Left ventricle myocardium superior (tissue), 1 donor: ENCODE data around the gene CD226. TPM values are rescaled to one million over a fixed set of nuclear protein-coding genes. Genes with fewer than 3 reads are reported as not detected.
"Not testable (repeated sequence)": the region's sequence is repeated elsewhere in the genome, so short reads cannot be mapped to it uniquely, and the experiment has no call there.

Experiments
- ATAC-seq: fragments of 200-7000 bp; cut with Tn5 transposase; one replicate; pipeline ENCODE4 v1.9.1; 2020; ENCODE audit warnings: mild to moderate bottlenecking, moderate library complexity
- DNase-seq: peaks from one replicate; pipeline ENCODE4 v3.0.0-alpha.2; 2020
- intact Hi-C: fragments of 100-400 bp; cut with micrococcal nuclease; formaldehyde crosslinking; loops from one replicate; pipeline ENCODE4 v1.11.0; 2022
- total RNA-seq: library from RNA; stranded (reverse); fragmentation: NEBNext Ultra II Directional; extraction: Animal tissue kit (Norgen Biotek cat#: 25700); gene quantifications from one replicate; pipeline ENCODE4 v1.2.1, GENCODE V29; 2021
- donor health status: DM: no; HTN: yes; CAD: no; lungs with severe emphysema.

CD226 gene
- total RNA-seq, 1 donor from 2014 or later: 0.92 TPM

DNA sequence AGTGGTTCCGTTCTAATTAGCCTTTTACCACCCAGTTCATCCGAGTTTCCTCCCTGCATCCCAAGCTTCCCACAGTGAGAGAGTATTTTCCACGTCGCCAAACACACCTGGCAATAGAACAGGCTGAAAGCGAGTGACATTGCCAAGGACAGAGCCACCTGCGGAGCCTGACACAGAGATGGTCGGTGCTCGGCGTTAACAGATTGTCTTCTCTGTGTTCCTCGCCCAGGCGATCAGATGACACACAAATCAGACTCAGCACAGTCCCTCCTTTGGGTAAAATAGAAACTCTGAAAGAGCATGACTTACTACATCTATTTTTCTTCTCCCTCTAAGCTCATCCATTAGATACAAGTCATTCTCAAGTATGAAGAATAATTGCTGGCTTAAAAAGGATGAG lies 107.7 kb downstream of the CD226 start:
- DNase-seq: no peak
- ATAC-seq: no peak
- intact Hi-C loops: no loop called here

DNA sequence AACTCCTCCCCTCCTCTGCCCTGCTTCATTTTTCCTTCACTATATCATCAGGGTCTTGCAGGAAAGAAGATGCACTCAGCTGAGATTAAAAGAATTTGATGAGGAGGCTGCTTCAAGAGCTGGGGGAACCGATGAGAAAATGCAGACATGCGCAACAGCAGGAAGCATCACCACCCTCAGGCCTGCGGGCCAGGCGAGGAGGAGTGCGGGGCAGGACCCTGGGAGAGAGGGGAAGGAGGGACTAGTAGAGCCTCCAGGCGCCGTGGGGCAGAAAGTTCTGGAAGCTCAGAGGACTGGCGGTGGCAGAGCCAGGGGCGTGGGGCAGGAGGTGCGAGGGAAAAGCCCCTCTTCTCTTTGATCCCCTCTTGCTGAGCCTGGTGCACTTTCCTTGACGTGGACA lies 108.2 kb downstream of the CD226 start:
- no peak for ATAC-seq

DNA sequence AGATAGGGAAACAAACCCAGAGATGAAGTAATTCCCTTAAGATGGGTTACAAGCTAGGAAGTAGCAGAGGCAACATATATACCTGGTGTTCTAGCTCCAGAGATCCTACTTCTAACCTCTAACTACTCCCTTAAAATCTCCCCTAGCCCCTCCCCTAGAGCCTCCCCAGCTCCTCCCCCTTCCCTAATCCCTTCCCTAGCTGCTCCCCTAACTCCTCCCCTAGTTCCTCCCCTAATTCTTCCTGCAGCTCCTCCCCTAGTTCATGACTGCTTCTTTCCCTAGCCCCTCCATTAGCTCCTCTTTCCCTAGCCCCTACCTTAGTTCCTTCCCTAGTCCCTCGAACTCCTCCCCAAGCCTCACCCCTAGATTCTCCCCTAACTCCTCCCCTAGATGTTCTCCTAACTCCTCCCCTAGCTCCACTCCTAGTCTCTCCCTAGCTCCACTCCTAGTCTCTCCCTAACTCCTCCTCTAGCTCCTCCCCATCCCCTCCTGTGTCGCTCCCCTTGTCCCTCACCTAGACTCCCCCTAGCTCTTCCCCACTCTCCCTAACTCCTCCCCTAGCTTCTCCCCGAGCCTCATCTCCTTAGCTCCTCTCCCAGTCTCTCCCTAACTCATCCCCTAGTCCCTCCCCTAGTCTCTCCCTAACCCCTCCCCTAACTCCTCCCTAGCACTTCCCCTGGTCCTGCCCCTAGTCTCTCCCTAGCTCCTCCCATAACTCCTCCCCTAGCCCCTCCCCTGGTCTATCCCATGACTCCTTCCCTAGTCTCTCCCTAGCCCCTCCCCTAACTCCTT lies 108.9 kb downstream of the CD226 start:
- DNase-seq (no peak), ATAC-seq (no peak)
- intact Hi-C loops: no loop called here

More for the DNA sequence above, 108.2 kb downstream of the CD226 start:
- intact Hi-C loops: no loop called here
- DNase-seq: no peak

DNA sequence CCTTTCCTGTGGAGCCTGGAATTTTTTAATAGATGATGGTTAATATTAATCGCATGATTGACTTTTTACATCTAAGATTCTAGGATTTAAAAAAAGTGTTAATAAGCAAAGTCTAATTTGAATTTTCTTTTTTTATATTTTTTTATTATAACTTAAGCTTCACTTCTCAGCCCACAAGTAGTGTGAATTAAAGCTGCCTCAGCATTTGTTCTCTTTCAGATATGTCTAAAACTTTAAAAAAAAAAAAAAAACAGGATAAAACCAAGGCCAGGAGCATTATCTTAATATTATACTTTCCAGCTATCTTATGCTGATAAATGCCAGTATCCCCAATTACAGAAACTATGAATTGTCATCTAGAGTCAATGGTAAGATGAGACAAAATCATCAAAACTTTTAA lies 109.7 kb downstream of the CD226 start:
- intact Hi-C loops: no loop called here
- no peak for ATAC-seq
- no peak for DNase-seq

DNA sequence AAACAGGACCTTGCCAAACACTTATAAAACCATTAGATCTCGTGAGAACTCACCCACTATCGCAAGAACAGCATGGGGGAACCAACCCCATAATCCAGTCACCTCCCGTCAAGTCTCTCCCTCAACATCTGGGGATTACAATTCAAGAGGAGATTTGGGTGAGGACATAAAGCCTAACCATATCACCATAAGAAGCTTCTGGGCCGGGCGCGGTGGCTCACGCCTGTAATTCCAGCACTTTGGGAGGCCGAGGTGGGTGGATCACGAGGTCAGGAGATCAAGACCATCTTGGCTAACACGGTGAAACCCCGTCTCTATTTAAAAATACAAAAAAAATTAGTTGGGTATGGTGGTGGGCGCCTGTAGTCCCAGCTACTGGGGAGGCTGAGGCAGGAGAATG lies 112.7 kb downstream of the CD226 start:
- intact Hi-C loops, DNase-seq, ATAC-seq: not testable (repeated sequence)

DNA sequence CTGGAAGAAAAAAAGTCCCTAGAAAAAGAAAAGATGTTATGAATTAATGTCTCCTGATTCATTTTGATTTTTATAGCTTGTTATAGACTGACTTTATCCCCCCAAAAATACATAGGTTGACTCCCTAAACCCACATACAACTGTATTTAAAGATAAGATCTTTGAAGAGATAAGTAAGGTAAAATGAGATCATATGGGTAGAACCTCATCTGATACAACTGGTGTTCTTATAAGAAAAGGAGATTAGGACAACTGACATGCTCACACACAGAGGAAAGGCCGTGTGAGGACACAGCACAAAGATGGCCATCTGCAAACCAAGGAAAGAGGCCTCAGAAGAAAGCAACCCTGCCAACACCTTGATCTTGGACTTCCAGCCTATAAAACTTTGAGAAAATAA lies 117.5 kb downstream of the CD226 start:
- no peak for DNase-seq
- intact Hi-C loops: no loop called here
- ATAC-seq: no peak

DNA sequence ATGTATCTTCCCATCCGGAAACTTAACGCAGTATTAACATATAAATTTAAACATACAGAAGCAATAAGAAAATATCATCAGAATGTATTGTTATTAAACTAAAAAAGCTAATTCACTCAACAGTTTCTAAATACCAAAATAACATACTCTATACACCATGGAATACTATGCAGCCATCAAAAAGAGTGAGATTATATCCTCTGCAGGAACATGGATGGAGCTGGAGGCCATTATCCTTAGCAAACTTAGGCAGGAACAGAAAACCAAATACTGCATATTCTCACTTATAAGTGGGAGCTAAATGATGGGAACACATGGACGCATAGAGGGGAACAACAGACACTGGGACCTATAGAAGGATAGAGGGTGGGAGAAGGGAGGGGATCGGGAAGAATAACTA lies 127.1 kb downstream of the CD226 start:
- ATAC-seq (no peak), DNase-seq (no peak)
- intact Hi-C loops: no loop called here

DNA sequence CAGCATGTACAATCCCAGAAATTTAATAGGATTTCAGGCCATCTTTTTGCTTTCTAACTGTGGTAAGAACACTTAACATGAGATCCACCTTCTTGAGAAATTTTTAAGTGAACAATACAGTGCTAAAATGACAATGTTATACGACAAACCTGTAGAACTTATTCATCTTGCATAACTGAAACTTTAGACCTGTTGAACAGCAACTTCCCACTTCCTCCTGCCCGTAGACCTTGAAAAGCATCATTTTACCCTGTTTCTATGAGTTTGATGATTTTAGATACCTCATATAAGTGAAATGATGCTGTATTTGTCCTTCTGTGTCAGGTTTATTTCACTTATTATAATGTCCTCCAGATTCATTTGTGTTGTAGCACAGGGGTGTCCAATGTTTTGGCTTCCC lies 128.2 kb downstream of the CD226 start:
- ATAC-seq (no peak), DNase-seq (no peak)
- intact Hi-C loops: no loop called here

DNA sequence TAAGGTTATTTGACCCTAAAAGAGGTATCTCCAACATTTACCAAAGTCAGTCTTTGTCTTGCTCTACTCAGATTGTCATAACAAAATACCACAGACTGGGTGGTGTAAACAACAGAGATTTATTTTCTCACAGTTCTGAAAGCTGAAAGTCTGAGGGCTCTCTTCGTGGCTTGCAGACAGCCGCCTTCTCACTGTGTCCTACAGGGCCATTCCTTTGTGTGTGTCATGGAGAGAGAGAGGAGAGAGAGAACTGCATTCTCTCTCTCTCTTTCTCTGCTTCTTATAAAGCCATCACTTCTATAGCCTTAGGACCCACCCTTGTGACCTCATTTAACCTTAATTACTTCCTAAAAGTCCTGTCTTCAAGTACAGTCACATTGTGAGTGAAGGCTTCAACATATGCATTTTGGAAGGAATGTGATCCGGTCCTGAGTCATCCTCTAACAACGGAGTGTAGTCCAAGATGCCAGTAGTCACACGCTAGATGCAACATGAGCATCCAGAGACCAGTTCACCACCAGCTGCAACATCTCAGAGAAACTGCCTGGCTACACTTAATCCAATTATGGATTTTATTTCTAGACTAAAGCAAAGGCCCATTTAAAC lies 130.2 kb downstream of the CD226 start:
- DNase-seq (no peak), ATAC-seq (no peak)
- intact Hi-C loops: no loop called here

DNA sequence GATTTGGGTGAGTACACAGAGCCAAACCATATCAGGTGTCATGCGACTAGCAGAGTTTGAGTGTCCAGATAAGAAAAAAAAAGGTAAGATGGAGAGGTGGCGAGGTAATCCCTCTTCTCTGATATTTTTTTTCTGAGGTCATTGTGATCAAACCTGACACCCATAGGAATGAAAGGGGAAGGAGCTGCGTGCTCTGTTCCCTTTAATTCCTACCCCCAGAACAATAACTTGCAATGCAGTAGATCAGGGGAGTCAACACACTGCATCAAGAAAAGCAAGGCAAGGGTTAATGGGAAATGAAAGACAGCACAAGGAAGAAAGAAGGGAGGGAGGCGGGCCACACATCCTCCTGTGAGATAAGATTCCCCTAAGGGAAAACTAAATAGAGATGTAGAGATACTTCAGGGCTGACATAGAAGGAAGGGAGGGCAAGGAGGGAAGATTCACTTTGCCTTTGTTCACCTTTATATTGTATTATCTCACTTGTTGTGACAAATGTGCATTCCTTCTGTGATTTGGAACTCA lies 132.8 kb downstream of the CD226 start:
- no peak for ATAC-seq
- DNase-seq: no peak
- intact Hi-C loops: no loop called here

DNA sequence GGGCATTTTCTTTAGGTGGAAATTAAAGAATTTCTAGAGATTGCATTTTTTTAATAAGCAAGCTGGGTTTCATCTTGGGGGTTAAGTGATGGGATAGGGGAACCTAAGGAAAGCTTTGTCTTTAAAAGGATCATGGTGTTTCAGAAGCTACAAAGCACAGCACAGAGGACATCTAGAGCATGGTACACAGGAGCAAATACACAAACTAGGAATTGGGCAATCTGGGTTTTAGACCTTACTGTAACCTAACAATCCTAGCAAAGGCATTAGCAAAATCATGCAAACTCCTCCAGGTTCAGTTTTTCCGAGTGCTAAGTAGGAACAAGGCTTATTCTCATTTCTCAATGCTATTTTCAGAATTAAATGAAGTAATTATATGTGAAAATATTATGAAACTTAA lies 134.1 kb downstream of the CD226 start:
- no peak for DNase-seq
- ATAC-seq: no peak
- intact Hi-C loops: no loop called here

DNA sequence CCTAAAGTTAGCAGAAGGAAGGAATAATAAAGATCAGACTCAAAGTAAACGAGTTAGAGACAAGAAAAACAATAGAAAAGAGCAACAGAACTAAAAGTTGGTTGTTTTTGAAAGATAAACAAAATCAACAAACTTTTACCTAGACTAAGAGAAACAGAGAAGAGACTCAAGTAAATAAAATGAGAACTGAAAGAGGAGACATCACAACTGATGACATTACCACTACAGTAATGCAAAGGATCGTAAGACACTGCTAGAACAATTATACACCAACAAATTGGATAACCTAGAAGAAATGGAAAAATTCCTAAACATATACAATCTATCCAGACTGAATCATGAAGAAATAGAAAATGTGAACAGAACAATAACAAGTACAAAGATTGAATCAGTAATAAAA lies 139.3 kb downstream of the CD226 start:
- intact Hi-C loops: no loop called here
- DNase-seq (no peak), ATAC-seq (no peak)

DNA sequence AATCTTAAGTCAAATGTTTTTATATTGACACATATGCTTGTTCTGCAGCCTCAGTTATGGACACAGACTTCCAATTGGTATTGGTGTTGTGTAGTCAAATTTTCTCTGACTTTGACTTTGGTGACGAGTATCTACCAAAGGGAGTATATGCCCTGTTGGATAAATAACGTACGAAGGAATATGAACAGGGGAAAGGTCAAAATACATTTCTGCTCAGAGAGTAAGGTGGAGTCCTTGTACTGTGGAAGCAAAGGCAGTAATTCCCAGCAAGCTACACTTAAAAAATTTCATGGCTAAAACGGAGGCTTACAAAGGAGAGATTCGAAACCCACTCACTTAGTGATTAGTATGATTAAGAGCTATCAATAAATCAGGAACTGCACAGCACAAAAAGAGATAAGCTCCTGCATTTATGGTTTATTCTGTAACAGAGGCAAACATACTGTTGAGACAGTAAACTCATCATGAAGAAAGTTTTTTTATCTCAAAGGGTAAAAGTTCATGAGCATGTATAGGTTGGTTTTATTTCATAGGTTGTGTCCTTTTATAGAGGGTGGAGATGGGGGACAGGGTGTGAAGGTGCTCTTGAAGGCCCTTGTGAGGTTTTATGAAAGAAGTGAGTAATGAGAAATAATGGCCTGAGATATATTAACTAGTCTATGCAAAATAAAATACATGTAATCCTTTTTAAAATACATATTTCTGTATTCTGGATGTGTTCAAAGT lies 142.7 kb downstream of the CD226 start:
- intact Hi-C loops: no loop called here
- ATAC-seq: no peak

More for the DNA sequence above, 142.7 kb downstream of the CD226 start:
- DNase-seq: no peak
